Keratinocyte (primary cell): Measurements from ENCODE around the gene MCRIP2. TPM values are rescaled to one million over a fixed set of nuclear protein-coding genes. Genes with fewer than 3 reads are reported as not detected.

Experiments
- DNase-seq: peaks from one replicate; pipeline ENCODE4 v3.0.0-alpha.2; 2011; ENCODE audit warnings: low read depth, missing footprints, low spot score
- FAIRE-seq: peaks from 2 replicates; lab custom pipeline; 2011; peaks lifted over from hg19 to GRCh38; lab: Jason Lieb, UNC
- H2AFZ ChIP-seq: 2 replicates; pipeline ENCODE4 v1.6.0; 2012; ENCODE audit warnings: low read length, control low read depth, inconsistent platforms; ENCODE audit not compliant: control insufficient read depth
- H3K27ac ChIP-seq: 2 replicates; pipeline ENCODE4 v1.5.1; 2011; ENCODE audit warnings: low read length; ENCODE audit not compliant: control insufficient read depth, insufficient read depth
- H3K27me3 ChIP-seq: 3 replicates; pipeline ENCODE4 v1.6.0; 2011; ENCODE audit warnings: low read length; ENCODE audit not compliant: control insufficient read depth, insufficient read depth; ENCODE audit errors: extremely low read depth
- H3K36me3 ChIP-seq, 2 experiments: 2 replicates in 1 of 2; 3 replicates in 1 of 2; pipeline ENCODE4 v1.5.1; 2011; ENCODE audit warnings: low read length in 2 of 2, mild to moderate bottlenecking in 1 of 2; ENCODE audit not compliant: control insufficient read depth in 2 of 2, insufficient read depth in 2 of 2; ENCODE audit errors: extremely low read depth in 1 of 2
- H3K4me1 ChIP-seq: 3 replicates; pipeline ENCODE4 v1.5.1; 2011; ENCODE audit warnings: low read length; ENCODE audit not compliant: control insufficient read depth, insufficient read depth; ENCODE audit errors: extremely low read depth
- H3K4me2 ChIP-seq: 3 replicates; pipeline ENCODE4 v1.6.0; 2011; ENCODE audit warnings: low read depth, low read length; ENCODE audit not compliant: control insufficient read depth, insufficient read depth; ENCODE audit errors: extremely low read depth
- H3K4me3 ChIP-seq, 3 experiments: fragments of 200-600 bp in 1 of 3; sonication (generic) in 1 of 3; 2 replicates in 2 of 3; 3 replicates in 1 of 3; pipeline ENCODE4 v1.5.1; 2011 to 2016; ENCODE audit warnings: low read length in 3 of 3, mild to moderate bottlenecking in 3 of 3, control low read depth in 2 of 3, inconsistent platforms in 1 of 3, low read depth in 1 of 3, mixed read lengths in 1 of 3, mixed run types in 1 of 3, moderate library complexity in 1 of 3; ENCODE audit not compliant: control insufficient read depth in 2 of 3, insufficient read depth in 2 of 3; ENCODE audit errors: extremely low read depth in 1 of 3
- H3K79me2 ChIP-seq: 2 replicates; pipeline ENCODE4 v1.6.0; 2012; ENCODE audit warnings: low read length; ENCODE audit not compliant: control insufficient read depth, insufficient read depth
- H3K9ac ChIP-seq: 3 replicates; pipeline ENCODE4 v1.6.0; 2011; ENCODE audit warnings: low read length; ENCODE audit not compliant: control insufficient read depth, insufficient read depth; ENCODE audit errors: extremely low read depth
- H3K9me1 ChIP-seq: 3 replicates; pipeline ENCODE4 v1.6.0; 2011; ENCODE audit warnings: low read length; ENCODE audit not compliant: control insufficient read depth, insufficient read depth; ENCODE audit errors: extremely low read depth
- H3K9me3 ChIP-seq: 2 replicates; pipeline ENCODE4 v1.5.1; 2012; ENCODE audit warnings: low read depth, low read length; ENCODE audit not compliant: control insufficient read depth
- H4K20me1 ChIP-seq: 3 replicates; pipeline ENCODE4 v1.6.0; 2011; ENCODE audit warnings: low read length; ENCODE audit not compliant: control insufficient read depth, insufficient read depth; ENCODE audit errors: extremely low read depth
- EZH2 ChIP-seq: IDR thresholded peaks from one replicate; pipeline ENCODE4 v1.6.1; 2012; ENCODE audit warnings: inconsistent platforms, mild to moderate bottlenecking, low read length, moderate library complexity
- dilution Hi-C: fragments of 300-500 bp; cut with MboI; formaldehyde crosslinking; loops from one replicate; pipeline ENCODE4 v1.7.0; 2020; ENCODE audit warnings: low sequenced_read_pairs; ENCODE audit not compliant: extremely low pct_ligation_motif_present
- polyA plus RNA-seq, 5 experiments: library from polyadenylated mRNA; depleted of rRNA in 3 of 5; stranded (reverse) in 3 of 5; stranded (forward) in 1 of 5; unstranded in 1 of 5; fragments of >200 nt; gene quantifications; 1 replicate in 1 of 5; 2 replicates in 3 of 5; 3 replicates in 1 of 5; pipeline versions ENCODE4 v1.2.1 to v1.2.3, GENCODE V29; 2011 to 2012; ENCODE audit warnings: missing spikeins in 2 of 5, low read depth in 1 of 5, low replicate concordance in 1 of 5
- TF ChIP-seq, protein P1 (sequence below), 3 experiments: IDR thresholded peaks in 1 of 3; conservative IDR thresholded peaks in 1 of 3; optimal IDR thresholded peaks in 1 of 3; 2 replicates in 2 of 3; 3 replicates in 1 of 3; pipeline versions ENCODE3 to v1.5.1; 2011; ENCODE audit warnings: low read length in 3 of 3, mild to moderate bottlenecking in 3 of 3, moderate library complexity in 2 of 3, control low read depth in 1 of 3, inconsistent platforms in 1 of 3; ENCODE audit not compliant: insufficient read depth in 2 of 3; ENCODE audit errors: extremely low read depth in 1 of 3

The MCRIP2 gene
- polyA plus RNA-seq, 1 donor (not counting 4 experiments of a cell fraction or from before 2014, with no cell fraction given): 8.1 TPM

- no peaks in the 10 kb centered on the region for H3K9me3 ChIP-seq
- H4K20me1 ChIP-seq: no peaks in the 10 kb centered on the region
- H2AFZ ChIP-seq: no peak overlapping the region
- H3K27ac ChIP-seq: no peak overlapping the region
- DNase-seq (no peak), FAIRE-seq (no peak)
- dilution Hi-C loops: no loop called here
- H3K9me1 ChIP-seq: no peaks in the 10 kb centered on the region
- H3K4me3 ChIP-seq: no peak overlapping the region
- TF ChIP-seq, protein P1, sequence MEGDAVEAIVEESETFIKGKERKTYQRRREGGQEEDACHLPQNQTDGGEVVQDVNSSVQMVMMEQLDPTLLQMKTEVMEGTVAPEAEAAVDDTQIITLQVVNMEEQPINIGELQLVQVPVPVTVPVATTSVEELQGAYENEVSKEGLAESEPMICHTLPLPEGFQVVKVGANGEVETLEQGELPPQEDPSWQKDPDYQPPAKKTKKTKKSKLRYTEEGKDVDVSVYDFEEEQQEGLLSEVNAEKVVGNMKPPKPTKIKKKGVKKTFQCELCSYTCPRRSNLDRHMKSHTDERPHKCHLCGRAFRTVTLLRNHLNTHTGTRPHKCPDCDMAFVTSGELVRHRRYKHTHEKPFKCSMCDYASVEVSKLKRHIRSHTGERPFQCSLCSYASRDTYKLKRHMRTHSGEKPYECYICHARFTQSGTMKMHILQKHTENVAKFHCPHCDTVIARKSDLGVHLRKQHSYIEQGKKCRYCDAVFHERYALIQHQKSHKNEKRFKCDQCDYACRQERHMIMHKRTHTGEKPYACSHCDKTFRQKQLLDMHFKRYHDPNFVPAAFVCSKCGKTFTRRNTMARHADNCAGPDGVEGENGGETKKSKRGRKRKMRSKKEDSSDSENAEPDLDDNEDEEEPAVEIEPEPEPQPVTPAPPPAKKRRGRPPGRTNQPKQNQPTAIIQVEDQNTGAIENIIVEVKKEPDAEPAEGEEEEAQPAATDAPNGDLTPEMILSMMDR (optimal IDR thresholded peaks at IDR 0.05 in 1 of 3, IDR thresholded peaks at IDR 0.05 in 1 of 3, conservative IDR thresholded peaks at IDR 0.05 in 1 of 3; ENCODE audit: extremely low read depth in 1 of 3, insufficient read depth in 2 of 3, low read length in 3 of 3): no peak
- no peak for TF ChIP-seq EZH2
- H3K4me1 ChIP-seq: peaks cover 7% of the 10 kb centered on the region
- peaks cover 6 to 7% of the 10 kb centered on the region in 2 experiments for H3K36me3 ChIP-seq
- H3K27me3 ChIP-seq: no peaks in the 10 kb centered on the region
- no peak overlapping the region for H3K4me2 ChIP-seq
- H3K9ac ChIP-seq: no peak overlapping the region
- H3K79me2 ChIP-seq: peaks cover 3% of the 10 kb centered on the region
Observed at GRCh38 chr16:654034-654433, 12.4 kb downstream of the MCRIP2 start.

DNA sequence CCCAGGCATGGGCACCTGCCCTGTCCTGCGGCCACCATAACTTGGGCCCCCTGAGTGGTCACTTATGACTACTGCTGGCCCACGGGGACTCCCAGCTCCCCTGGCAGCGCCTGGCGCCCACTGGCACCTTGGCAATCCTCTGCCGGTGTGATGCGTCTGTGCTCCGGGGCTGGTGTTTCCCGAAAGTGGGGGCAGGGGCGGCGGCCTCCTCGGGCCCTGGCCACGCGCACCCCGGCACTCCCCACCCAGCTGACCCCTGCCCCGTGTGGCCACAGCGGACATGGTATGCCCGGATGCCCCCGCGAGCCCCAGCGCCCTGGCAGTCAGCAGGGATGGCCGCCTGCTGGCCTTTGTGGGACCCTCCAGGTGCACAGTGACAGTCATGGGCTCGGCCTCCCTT lies 15.9 kb downstream of the MCRIP2 start:
- H3K4me1 ChIP-seq: no peaks in the 10 kb centered on the region

More for the DNA sequence above, 15.9 kb downstream of the MCRIP2 start:
- H3K9ac ChIP-seq: no peak overlapping the region
- no peaks in the 10 kb centered on the region for H3K27me3 ChIP-seq
- H3K9me1 ChIP-seq: no peaks in the 10 kb centered on the region
- no peak overlapping the region for H2AFZ ChIP-seq
- no peak overlapping the region for H3K4me2 ChIP-seq
- no peak overlapping the region for H3K27ac ChIP-seq
- dilution Hi-C loops: no loop called here
- H4K20me1 ChIP-seq: no peaks in the 10 kb centered on the region
- FAIRE-seq (no peak), DNase-seq (no peak)
- H3K4me3 ChIP-seq: no peak overlapping the region
- peaks cover under 1 to 4% of the 10 kb centered on the region in 2 experiments for H3K36me3 ChIP-seq
- H3K9me3 ChIP-seq: no peaks in the 10 kb centered on the region
- TF ChIP-seq, protein P1 (optimal IDR thresholded peaks at IDR 0.05 in 1 of 3, IDR thresholded peaks at IDR 0.05 in 1 of 3, conservative IDR thresholded peaks at IDR 0.05 in 1 of 3; ENCODE audit: extremely low read depth in 1 of 3, insufficient read depth in 2 of 3, low read length in 3 of 3): no peak
- no peak for TF ChIP-seq EZH2
- no peaks in the 10 kb centered on the region for H3K79me2 ChIP-seq
